ENCODE measurements around the gene C12orf57. TPM values are rescaled to one million over a fixed set of nuclear protein-coding genes. Genes with fewer than 3 reads are reported as not detected.

The C12orf57 gene
- total and polyA plus RNA-seq, 2 of the 8 experiments (the other 6 are each of a cell fraction or from before 2014, with no cell fraction given) = 174 to 993 TPM

DNA sequence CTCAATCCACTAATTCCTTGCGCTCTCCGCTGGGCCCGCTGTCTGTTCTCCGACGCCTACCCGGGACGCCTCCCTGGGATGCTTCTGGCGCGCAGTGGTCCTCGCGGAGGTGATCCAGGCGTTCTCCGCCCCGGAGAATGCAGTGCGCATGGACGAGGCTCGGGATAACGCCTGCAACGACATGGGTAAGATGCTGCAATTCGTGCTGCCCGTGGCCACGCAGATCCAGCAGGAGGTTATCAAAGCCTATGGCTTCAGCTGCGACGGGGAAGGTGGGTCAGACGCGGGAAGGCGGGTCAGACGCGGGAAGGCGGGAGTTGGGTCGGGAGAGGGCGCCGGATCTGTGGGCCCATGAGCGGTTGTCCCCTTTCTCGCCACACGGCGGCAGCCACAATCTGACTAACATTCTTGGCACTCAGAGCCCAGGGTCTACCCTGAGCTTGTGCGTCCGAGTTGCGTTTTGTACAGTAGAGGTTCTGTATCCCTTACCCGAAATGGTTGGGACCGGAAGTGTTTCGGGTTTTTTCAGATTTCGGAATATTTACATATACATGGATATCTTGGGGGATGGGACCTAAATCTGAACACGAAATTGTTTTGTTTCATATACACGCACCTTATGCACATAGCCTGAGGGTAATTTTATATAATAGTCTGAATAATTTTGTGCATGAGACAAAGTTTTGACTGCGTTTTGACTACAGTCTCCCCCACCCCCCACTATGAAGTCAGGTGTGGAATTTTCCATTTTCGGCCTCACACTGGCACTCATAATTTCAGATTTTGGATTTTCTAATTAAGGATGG lies 762 bp downstream of the C12orf57 start (continued):
- TF ChIP-seq, protein P1, sequence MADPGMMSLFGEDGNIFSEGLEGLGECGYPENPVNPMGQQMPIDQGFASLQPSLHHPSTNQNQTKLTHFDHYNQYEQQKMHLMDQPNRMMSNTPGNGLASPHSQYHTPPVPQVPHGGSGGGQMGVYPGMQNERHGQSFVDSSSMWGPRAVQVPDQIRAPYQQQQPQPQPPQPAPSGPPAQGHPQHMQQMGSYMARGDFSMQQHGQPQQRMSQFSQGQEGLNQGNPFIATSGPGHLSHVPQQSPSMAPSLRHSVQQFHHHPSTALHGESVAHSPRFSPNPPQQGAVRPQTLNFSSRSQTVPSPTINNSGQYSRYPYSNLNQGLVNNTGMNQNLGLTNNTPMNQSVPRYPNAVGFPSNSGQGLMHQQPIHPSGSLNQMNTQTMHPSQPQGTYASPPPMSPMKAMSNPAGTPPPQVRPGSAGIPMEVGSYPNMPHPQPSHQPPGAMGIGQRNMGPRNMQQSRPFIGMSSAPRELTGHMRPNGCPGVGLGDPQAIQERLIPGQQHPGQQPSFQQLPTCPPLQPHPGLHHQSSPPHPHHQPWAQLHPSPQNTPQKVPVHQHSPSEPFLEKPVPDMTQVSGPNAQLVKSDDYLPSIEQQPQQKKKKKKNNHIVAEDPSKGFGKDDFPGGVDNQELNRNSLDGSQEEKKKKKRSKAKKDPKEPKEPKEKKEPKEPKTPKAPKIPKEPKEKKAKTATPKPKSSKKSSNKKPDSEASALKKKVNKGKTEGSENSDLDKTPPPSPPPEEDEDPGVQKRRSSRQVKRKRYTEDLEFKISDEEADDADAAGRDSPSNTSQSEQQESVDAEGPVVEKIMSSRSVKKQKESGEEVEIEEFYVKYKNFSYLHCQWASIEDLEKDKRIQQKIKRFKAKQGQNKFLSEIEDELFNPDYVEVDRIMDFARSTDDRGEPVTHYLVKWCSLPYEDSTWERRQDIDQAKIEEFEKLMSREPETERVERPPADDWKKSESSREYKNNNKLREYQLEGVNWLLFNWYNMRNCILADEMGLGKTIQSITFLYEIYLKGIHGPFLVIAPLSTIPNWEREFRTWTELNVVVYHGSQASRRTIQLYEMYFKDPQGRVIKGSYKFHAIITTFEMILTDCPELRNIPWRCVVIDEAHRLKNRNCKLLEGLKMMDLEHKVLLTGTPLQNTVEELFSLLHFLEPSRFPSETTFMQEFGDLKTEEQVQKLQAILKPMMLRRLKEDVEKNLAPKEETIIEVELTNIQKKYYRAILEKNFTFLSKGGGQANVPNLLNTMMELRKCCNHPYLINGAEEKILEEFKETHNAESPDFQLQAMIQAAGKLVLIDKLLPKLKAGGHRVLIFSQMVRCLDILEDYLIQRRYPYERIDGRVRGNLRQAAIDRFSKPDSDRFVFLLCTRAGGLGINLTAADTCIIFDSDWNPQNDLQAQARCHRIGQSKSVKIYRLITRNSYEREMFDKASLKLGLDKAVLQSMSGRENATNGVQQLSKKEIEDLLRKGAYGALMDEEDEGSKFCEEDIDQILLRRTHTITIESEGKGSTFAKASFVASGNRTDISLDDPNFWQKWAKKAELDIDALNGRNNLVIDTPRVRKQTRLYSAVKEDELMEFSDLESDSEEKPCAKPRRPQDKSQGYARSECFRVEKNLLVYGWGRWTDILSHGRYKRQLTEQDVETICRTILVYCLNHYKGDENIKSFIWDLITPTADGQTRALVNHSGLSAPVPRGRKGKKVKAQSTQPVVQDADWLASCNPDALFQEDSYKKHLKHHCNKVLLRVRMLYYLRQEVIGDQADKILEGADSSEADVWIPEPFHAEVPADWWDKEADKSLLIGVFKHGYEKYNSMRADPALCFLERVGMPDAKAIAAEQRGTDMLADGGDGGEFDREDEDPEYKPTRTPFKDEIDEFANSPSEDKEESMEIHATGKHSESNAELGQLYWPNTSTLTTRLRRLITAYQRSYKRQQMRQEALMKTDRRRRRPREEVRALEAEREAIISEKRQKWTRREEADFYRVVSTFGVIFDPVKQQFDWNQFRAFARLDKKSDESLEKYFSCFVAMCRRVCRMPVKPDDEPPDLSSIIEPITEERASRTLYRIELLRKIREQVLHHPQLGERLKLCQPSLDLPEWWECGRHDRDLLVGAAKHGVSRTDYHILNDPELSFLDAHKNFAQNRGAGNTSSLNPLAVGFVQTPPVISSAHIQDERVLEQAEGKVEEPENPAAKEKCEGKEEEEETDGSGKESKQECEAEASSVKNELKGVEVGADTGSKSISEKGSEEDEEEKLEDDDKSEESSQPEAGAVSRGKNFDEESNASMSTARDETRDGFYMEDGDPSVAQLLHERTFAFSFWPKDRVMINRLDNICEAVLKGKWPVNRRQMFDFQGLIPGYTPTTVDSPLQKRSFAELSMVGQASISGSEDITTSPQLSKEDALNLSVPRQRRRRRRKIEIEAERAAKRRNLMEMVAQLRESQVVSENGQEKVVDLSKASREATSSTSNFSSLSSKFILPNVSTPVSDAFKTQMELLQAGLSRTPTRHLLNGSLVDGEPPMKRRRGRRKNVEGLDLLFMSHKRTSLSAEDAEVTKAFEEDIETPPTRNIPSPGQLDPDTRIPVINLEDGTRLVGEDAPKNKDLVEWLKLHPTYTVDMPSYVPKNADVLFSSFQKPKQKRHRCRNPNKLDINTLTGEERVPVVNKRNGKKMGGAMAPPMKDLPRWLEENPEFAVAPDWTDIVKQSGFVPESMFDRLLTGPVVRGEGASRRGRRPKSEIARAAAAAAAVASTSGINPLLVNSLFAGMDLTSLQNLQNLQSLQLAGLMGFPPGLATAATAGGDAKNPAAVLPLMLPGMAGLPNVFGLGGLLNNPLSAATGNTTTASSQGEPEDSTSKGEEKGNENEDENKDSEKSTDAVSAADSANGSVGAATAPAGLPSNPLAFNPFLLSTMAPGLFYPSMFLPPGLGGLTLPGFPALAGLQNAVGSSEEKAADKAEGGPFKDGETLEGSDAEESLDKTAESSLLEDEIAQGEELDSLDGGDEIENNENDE (IDR thresholded peaks at IDR 0.05; ENCODE audit: insufficient replicate concordance, low read length) = no peak
- TF ChIP-seq SUZ12 (IDR thresholded peaks at IDR 0.05; ENCODE audit: low read length) = no peak
- peak; percentile 52; the same call in 1 of the 2 replicates for TF ChIP-seq PHF8 (conservative IDR thresholded peaks at IDR 0.05; ENCODE audit: low read depth, low read length)
- TF ChIP-seq RAD21 (IDR thresholded peaks at IDR 0.05 in 1 of 2, conservative IDR thresholded peaks at IDR 0.05 in 1 of 2; ENCODE audit: low read depth in 2 of 2, low read length in 2 of 2) = peak; percentile 83 to 89
- TF ChIP-seq NRF1 (IDR thresholded peaks at IDR 0.05; ENCODE audit: low read depth, low read length) = no peak
- TF ChIP-seq, protein P2, sequence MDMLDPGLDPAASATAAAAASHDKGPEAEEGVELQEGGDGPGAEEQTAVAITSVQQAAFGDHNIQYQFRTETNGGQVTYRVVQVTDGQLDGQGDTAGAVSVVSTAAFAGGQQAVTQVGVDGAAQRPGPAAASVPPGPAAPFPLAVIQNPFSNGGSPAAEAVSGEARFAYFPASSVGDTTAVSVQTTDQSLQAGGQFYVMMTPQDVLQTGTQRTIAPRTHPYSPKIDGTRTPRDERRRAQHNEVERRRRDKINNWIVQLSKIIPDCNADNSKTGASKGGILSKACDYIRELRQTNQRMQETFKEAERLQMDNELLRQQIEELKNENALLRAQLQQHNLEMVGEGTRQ (IDR thresholded peaks at IDR 0.05; ENCODE audit: low read length) = no peak
- no peak for TF ChIP-seq BCL11A (IDR thresholded peaks at IDR 0.05; ENCODE audit: low read depth in 2 of 2, low read length in 2 of 2)

Data from H1 (cell line).